ENCODE results near the gene PAFAH2.

DNA sequence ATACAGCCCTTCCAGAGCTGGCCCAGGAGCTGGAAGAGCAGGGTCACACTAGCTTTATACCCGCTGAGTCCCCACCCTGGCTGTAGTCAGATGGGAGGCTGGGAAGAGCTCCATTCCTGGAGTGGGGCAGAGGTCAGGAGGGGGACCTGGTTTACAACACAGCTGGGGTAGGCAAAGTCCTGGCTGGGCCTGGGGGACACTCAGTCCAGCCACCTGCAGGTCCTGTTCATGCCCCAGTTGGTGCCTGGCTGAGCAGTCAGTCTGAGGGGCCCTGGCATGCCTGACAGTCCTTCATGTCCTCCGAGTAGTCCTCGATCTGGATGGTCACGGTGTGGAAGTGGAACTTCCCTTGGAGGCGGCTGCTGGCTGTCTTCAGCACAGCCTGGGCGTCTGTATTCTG, 41.0 kb upstream of the PAFAH2 start:
- TF ChIP-seq, protein P1, sequence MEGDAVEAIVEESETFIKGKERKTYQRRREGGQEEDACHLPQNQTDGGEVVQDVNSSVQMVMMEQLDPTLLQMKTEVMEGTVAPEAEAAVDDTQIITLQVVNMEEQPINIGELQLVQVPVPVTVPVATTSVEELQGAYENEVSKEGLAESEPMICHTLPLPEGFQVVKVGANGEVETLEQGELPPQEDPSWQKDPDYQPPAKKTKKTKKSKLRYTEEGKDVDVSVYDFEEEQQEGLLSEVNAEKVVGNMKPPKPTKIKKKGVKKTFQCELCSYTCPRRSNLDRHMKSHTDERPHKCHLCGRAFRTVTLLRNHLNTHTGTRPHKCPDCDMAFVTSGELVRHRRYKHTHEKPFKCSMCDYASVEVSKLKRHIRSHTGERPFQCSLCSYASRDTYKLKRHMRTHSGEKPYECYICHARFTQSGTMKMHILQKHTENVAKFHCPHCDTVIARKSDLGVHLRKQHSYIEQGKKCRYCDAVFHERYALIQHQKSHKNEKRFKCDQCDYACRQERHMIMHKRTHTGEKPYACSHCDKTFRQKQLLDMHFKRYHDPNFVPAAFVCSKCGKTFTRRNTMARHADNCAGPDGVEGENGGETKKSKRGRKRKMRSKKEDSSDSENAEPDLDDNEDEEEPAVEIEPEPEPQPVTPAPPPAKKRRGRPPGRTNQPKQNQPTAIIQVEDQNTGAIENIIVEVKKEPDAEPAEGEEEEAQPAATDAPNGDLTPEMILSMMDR (IDR thresholded peaks at IDR 0.05) = no peak
- TF ChIP-seq POLR2A (IDR thresholded peaks at IDR 0.05) (no peak), POLR2AphosphoS5 (IDR thresholded peaks at IDR 0.05; ENCODE audit: insufficient read depth in 1 of 2, low read depth in 1 of 2) (no peak)
